ENCODE data around the gene CTU1.
A peak's percentile ranks its signal among the peaks of the same experiment; 100 is the strongest.
"Not testable (repeated sequence)": the region's sequence is repeated elsewhere in the genome, so short reads cannot be mapped to it uniquely, and the experiment has no call there.

Gene CTU1

DNA sequence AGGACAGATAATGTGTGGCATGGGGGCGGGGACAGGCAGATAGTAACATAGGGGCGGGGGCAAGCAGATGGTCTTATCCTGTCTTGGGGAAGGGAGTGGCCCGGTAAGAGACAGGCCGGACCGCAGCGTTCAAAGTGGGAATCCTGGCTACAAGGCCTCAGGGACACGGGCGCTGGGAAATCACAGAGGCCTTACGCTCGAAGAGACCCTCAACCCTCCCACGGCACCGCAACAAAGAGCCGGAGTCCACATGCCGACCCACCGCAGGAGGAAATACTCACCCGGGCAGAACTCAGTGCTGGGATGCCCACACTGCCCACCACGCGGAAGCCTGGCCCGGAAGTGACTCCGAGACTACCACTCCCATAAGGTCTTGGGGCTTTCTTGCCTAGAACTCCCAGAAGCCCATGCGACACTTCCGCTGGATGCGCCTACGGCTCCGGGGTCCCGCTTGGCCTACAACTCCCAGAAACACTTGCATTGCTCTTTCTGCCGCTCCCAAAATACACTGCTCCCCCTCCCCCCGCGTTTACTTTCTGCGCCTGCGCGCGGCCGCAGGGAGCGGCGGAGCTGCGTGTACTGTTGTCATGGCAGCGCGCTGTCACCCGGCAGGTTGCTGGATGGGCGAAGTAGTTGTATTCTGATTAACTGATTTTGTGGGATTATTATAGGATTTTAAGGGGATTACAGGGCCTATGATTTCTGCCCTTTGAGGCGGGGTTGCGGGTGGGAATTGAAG, at the start of gene CTU1:
TSS of gene CTU1 (minus strand) at position 344 of the 739 bp plus-strand sequence. CDS start 3,840 bp downstream, outside the sequence.
- peak; percentile 97 to 98 (median 98) for DNase-seq (ENCODE audit: low read depth in 2 of 3, low spot score in 1 of 3)

DNA sequence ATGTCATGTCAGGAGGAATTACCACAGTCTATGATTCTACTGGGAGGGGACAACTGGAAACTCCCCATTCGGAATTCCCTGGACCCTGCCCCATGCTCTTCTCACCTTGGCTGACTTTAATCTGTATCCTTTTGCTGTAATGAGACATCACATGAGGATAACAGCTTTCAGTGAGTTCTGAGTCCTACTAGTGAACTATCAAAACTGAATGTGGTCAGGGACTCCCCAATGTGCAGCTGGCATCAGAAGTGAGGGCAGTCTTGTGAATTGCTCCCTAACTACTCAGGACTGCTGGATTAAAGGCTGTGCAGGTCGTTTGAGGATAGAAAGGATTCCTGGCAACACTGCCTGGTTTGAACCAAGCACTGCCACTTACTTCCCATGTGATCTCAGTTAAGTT, 49.1 kb upstream of the CTU1 start:
- DNase-seq (ENCODE audit: low read depth in 2 of 3, low spot score in 1 of 3) = no peak

GRCh38 chr19:51156710-51157109, 48.5 kb upstream of the CTU1 start:
- DNase-seq (ENCODE audit: low read depth in 2 of 3, low spot score in 1 of 3) = no peak

- no peak for DNase-seq (ENCODE audit: low read depth in 2 of 3, low spot score in 1 of 3)
Observed at GRCh38 chr19:51150627-51151026, 42.4 kb upstream of the CTU1 start.

GRCh38 chr19:51148580-51148979, 40.4 kb upstream of the CTU1 start:
- DNase-seq (ENCODE audit: low read depth in 2 of 3, low spot score in 1 of 3) = no peak

DNA sequence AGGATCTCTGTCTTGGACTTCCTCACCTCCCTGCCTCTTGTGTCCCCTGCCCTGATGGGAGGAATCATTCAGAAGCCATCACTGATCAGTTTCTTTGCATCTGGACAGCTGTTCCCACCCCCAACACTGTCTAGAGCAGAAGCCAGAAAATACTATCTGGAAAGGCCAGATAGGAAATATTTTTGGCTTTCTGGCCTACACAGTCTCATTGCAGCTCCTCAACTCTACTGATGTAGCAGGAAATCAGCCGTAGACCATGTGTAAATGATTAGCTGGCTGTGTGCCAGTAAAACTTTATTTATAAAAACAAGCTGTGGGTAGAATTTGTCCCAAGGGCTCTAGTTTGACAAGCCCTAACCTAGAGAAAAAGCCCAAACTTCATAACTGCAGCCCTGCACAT, 39.5 kb upstream of the CTU1 start:
- DNase-seq (ENCODE audit: low read depth in 2 of 3, low spot score in 1 of 3) = no peak

DNA sequence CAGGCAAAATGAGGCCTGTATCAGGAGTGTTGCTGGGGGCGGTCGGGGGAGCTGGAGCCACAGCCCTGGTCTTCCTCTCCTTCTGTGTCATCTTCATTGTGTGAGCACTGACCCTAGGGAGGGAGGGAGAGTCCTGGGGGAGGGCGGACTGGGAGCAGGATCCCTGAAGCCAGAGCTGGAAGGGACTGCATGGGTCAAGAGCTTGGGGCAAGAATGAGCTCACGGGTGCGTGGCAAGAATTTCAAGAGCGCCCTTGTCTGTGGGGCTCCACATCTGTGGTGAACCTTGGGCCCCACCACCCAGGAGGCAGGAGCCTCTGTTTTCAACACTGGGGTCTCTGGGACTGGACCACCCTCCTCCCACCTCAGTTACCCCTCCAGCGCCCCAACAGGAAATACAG, 38.5 kb upstream of the CTU1 start:
- DNase-seq (ENCODE audit: low read depth in 2 of 3, low spot score in 1 of 3) = no peak

- DNase-seq (ENCODE audit: low read depth in 2 of 3, low spot score in 1 of 3) = no peak
Observed at GRCh38 chr19:51145916-51146493, 37.8 kb upstream of the CTU1 start.

- no peak for DNase-seq (ENCODE audit: low read depth in 2 of 3, low spot score in 1 of 3)
Observed at GRCh38 chr19:51144482-51145045, 36.4 kb upstream of the CTU1 start.

DNA sequence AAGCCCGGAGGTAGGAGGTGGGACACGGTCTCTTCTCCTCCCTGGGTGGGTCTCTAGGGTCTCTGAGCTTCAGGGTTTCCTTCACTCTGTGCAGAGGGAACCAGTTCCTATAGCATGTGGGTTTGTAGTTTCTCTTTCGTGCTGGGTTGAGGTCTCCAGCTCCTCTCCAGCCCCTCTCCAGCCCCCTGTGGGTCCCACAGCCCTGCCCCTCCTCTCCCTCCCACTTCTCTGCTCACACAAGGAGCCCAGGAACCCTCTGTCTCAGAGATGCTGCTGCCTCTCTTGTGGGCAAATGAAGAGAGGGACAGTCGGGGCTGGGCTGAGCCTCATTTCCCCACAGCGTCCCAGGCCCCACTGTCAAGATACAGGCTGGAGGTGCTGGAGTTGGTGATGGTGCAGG, 35.3 kb upstream of the CTU1 start:
- no peak for DNase-seq (ENCODE audit: low read depth in 2 of 3, low spot score in 1 of 3)

DNA sequence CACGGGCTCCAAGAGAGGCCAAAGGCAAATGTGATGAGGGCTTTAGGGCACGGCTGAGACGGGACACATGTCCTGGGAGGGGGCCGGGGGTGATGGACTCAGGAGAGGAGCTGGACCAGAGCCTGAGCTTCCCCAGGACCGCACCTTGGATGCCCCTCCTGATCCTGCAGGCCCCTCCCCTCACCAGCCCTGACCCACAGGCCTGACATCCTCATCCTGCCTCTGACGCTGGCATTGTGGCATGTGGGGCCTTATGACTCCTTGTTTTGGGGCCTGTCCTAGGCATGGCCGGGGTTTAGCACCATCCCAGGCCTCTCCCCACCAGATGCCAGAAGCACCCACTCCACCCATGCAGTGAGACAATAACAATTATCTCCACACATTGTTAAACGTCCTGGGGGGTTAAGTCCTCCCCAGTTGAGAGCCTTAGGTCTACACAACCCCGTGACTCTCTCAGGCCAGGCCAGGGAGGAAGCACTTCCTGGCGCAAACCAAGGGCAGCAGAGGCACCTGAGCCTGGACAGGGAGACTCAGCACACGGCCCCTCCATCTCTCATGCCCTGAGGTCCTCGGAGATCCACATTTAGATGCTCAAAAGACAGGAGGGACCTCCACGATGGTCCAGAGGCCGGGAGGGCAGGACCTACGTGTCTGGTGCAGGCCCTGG, 34.7 kb upstream of the CTU1 start:
- DNase-seq (ENCODE audit: low read depth in 2 of 3, low spot score in 1 of 3) = not testable (repeated sequence)

- DNase-seq (ENCODE audit: low read depth in 2 of 3, low spot score in 1 of 3) = no peak
Observed at GRCh38 chr19:51142119-51142518, 33.9 kb upstream of the CTU1 start, which contains the start of gene SIGLEC7. Gene SIGLEC7 (plus strand): TSS chr19:51142301. CDS start chr19:51142370, 69 bp downstream.

DNA sequence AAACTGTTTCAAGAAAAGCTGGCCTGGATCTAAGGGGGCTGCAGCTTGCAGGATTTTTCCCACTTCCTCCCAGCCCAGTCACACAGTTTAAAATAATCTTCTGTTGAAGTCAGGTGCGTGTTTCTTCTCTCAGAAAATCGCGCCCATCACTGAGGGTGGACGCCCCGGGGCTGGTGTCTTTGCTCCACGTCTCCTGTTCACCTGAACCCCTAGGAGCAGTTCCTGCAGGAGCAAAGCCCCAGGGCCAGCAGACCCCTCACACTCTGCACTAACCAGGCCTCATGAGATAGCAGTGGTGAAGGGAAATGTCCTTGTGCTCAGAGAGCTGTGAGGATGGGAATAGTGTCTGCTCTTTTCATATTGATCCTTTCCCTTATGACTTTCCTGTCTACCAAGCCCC, 33.0 kb upstream of the CTU1 start:
- no peak for DNase-seq (ENCODE audit: low read depth in 2 of 3, low spot score in 1 of 3)

DNA sequence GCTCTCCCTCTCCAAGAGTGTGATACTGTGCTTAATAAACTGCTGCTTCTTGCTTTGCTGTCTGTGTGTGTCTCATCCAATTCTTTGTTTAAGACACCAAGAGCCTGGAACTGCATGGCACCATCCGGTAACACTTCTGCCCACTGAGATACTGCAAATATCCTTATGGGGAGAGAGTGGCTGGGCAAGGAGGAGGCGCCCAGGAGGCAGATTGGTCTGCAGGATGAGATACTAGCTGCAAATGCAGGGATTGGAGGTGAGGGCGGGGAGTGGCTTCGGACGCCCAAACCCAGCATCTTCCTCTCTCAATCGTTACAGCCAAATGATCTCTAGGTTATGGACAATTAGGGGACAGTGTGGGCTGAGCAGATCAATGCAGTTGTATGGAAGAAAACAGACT, 32.2 kb upstream of the CTU1 start:
- no peak for DNase-seq (ENCODE audit: low read depth in 2 of 3, low spot score in 1 of 3)

GRCh38 chr19:51139299-51140014, 31.2 kb upstream of the CTU1 start:
- DNase-seq (ENCODE audit: low read depth in 2 of 3, low spot score in 1 of 3) = no peak

DNA sequence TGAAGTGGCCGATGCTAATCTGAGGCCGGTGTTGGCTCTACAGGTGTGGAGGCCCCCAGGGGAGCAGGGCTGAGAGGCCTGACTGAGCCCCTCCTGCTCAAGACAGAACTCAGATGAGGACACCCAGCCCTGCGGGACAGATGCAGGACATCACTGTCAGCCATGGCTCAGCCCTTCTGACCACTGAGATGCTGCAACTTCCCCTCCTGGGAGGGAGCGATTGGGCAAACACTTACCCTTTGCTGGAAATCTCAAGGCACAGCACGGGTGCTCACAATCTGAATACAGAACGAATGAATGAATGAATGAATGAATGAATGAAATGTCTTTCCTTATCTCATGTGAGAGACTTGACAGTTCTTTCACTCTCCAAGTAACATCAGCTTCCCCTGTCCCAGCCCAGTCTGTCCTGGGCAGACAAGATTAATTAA, 30.4 kb upstream of the CTU1 start:
- DNase-seq (ENCODE audit: low read depth in 2 of 3, low spot score in 1 of 3) = no peak

GRCh38 chr19:51137792-51138425, 29.7 kb upstream of the CTU1 start:
- DNase-seq (ENCODE audit: low read depth in 2 of 3, low spot score in 1 of 3) = no peak

- DNase-seq (ENCODE audit: low read depth in 2 of 3, low spot score in 1 of 3) = no peak
Observed at GRCh38 chr19:51136851-51137551, 28.8 kb upstream of the CTU1 start.

DNA sequence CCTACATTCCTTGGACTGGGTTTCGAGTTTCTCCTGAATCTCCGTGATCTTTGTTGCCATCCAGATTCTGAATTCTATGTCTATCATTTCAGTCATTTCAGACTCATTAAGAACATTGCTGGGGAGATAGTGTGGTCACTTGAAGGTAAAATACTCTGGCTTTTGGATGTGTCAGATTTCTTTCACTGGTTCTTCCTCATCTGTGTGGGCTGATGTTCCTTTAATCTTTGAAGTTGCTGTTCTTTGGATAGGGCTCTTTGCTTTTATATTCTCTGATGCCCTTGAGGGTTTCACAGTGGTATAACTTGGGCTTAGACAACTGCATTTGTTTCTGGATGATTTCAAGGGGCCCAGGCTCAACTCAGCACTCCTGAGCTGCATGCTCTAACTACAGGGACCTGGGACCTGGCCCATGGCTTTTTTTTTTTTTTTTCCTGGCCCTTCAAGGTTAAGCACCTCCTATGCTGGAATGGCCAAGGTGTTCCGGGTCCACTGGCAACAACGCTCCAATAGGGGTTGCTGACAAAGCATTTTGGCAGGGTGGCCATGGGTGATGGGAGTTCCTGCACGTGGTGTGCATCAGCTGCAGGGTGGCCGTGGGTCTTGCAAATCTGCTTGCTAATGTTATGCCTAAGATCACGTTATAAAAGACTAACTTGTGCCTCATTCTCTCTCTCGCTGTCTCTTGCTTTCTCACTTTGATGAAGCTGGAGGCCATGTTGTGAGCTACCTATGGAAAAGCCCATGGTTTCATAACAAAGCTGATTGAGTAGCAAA, 28.0 kb upstream of the CTU1 start:
- DNase-seq (ENCODE audit: low read depth in 2 of 3, low spot score in 1 of 3) = no peak

All from stimulated activated CD4-positive, alpha-beta T cell treated with anti-CD3 and anti-CD28 coated beads, Interleukin-12 subunit alpha, Interleukin-12 subunit beta, amount 100 ng/mL, for 48 hours (primary cell).